Activated CD4-positive, alpha-beta T cell treated with anti-CD3 and anti-CD28 coated beads for 48 hours (primary cell): ENCODE measurements around the gene LRCH1.

Experiments used
- DNase-seq: peaks from one replicate; pipeline ENCODE4 v3.0.0-alpha.2; 2020

LRCH1 gene

DNA sequence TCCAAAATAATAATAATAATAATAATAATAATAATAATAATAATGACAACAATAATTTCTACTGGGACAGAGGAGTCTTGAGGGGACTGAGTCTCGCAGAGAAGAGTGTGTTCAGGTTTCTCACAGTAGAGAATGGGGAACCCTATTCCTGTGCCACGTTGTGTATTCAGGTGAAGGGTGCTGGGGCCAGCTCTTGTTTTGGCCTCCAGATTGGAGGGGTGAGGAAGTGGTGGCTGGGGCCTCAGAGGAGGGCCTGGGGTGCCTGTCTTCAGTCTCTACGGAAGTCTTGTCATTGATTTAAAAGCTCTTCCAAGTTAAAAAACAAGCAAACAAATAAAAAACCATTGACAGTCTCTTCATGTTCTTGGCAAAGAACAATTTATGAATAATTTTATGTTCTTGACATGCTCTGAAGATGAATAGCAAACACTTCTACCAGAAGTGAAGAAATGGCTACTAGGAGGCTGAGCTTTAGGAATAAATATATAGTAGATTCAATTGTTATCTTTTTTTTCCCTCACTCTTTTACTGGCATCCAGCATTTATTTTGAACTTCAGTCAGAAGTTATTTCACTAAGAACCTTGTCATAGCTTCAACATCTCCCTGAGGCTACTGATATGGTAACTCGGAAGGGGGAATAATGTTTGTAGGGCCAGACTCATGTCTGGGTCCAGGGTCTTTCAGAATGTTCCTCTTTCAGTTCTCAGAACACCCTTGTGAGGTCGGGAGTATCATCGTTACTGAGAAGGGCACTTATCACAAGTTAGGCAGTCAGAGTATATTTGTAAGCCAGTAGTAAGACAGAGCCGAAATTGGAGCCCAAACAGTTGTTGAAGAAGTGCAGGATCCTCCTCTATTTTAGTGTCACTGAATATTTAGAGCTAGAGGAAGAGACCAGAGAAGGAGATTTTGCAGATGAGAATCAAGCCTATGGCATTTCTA lies 13.1 kb downstream of the LRCH1 start:
- DNase-seq = no peak

DNA sequence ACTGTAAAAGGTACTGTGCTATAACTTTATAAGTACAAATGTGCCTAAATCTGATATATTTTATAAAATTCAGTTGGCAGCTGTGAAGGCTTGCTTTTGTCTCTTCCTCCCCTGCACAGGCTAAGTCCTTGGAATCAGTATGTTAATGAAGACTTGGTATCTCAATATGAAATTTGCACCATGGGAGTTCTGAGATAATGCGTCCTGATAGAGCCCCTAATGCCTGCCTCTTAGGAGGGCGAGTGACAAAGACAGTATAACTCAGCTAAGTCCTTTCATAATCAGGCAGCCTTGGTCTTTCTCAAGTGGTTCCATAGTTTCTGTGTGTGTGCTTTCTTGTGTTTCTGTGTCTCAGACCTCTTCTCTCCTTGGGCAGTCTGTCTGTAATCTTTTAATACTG lies 14.7 kb downstream of the LRCH1 start:
- no peak for DNase-seq

DNA sequence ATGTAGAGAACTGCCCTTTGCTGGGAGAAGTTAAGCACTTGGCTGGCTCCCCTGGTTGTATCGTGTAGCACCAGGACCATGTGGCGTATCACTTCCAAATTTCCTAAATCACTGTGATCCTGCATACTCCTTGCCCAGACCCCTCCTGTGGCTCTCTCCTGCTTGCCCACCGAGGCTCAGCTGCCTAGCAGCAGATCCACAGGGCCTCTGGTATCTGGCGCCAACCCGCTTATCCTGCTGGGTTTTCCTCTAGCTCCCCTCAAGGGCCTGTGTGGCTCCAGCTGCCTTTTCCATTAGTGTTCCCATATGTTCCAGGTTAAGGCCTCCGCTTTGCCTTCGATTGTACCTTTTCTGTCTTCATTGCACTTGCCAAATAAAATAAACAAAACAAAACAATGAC lies 16.5 kb downstream of the LRCH1 start:
- no peak for DNase-seq

DNA sequence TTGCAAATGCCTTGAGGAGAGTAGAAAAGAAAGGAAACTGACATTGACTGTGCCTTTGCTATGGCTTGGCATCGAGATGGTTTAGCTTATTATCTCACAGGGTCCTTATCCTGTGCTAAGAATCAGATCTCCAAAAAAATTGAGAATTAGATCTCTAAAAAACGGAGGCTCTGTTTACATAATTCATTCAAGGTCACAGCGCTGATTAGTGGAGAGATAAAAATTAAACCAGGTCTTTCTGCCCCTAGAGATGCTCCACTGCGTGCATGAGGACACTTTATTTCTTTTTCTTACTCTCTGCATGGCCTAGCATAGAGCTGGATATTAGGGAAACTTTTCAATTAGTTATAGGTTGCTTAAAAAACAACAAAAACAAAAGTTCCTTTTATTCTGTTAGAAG lies 17.3 kb downstream of the LRCH1 start:
- DNase-seq = no peak

DNA sequence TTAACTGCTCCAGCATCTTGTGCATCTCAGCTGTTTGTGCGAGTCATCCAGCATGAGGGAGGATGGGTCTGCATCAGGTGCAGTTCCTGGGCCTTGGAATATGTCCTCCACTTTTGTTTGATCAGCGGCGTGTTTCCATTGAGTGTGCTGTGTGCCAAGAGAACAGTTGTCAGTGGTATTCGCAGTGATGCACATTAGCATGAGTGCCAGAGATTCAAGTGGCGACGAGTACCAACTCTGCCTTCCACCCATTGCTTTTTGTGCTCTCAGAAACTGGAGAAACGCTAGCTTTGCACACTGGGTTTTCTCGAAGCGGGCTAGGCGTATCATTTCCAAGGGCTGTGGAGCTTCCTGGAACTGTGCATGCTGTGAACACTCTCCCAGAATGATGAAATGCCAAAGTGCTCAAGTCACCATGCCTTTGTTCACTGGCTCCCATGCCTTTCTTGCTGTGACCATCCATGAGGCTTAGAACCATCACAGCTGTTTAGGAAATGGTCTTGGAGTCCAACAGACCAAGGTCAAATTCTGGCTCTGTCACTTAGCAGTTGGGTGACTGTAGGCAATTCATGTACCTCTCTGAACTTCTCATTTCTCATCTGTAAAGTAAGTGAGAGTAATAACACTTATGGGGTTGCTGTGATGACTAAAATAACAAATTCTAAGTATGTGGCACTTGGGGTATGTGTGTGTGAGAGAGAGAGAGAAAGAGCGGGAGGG lies 18.4 kb downstream of the LRCH1 start:
- DNase-seq = no peak

DNA sequence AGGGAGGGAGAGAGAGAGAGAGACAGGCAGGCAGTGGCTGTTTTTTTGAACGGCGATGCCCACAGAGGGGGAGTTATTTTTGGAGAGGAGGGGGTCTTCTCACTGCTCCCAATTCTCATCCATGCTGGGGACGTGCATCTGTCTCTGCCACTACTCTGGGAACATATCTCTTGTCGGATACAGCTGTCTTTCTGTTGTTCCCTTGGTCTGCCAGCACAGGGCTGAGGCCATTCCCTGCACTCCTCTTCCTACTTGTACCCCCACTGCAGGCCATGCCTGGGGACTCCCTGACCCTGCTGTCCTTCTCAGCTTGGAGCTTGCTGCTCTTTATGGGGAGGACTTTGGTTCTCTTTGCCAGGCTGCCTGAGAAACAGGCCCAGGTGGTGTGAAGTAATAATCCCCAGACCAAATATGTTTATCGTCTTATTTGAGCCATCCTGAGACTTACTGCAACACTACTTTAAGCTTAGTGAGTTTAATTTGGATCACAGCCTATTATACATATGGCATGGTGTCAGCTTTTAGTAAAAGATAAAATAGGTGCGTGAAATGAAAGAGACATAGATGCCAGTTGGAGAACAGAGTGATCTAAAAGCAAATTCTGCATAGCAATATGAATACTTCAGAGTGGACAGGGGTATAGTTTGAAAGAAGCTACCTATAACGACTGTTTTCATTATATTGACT lies 19.1 kb downstream of the LRCH1 start:
- no peak for DNase-seq

DNA sequence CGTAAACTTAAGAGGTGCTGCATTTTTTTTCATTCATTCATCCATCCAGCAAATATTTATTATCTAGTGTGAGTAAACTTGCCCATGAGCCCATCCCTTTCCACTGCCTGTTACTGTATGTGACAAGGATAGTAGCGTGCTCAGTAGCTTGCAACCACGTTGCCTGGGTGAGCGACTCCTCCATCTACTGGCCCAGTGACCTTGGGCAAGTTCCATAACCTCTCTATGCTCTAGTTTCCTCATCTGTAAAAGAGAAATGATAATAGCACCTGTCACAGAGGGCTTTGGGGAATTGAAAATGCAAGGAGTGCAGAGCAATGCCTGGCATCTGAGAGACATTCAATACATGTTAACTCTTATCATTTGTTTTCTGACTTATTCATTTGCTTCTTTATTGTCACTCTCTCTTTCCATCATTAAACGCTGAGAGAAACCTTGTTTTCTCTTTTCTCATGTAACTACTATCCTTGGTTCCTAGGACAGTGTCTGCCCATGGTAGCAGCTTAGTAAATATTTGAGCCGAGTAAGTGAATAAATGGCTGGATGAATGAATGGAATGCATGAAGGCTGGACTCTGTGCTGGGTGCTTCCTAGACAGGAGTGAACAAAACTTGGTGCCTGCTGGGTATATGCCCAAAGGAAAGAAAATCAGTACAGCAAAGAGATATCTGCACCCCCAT lies 19.9 kb downstream of the LRCH1 start:
- no peak for DNase-seq

DNA sequence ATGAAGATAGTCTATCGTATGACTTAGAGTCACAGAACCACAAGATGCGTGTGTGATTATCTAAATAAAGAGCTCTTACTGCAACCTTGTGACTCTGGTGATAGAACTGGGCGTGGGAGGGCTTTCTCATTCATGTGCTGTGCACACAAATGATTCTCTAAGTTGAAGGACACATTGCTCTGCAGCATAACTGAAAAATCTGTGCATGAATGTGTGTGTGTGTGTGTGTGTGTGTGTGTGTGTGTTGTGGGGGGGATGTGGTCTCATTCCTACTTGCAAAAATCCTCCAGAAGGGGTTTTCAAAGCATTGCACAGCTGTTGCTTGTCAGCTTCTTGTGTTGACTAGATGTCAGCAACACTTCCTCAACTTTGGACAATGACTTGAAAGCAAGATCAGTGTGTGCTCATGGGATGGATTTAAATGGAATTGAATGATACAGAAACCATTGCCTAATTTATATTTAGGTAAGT lies 22.4 kb downstream of the LRCH1 start:
- DNase-seq = peak; percentile 20

DNA sequence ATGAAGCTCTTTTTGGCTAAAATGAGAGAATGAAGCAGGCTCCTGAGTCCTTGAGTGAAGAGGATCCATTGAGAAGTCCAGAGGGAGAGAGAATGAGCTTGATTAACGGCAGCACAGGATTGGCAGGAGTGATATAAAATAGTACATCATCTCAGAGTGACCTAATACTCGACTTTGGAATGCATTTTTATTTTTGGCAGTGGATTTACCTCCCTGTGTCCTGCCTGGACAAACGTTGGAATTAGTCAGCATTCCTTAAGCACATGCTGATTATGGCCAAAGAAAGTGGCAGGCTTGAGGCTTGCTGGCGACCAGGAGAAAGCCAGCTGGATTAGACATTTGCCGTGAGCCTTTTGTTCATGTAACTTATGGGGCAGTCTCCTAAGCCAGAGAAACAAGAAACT lies 22.9 kb downstream of the LRCH1 start:
- DNase-seq = no peak

DNA sequence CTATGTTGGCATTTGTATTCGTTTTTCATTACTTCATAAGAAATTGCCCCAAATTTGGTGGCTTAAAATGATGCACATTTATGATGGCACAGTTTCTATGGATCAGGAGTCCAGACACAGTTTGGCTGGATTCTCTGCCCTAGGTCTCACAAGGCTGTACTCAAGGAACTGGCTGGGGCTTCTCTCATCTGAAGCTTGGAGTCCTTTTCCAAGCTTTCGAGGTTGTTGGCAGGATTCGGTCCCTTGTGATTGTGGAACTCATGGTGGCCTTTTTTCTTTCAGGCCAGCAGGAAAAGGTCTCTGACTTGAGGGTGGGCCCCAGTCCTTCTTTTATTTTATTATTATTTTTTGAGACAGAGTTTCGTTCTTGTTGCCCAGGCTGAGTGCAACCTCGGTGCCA lies 23.8 kb downstream of the LRCH1 start:
- no peak for DNase-seq

DNA sequence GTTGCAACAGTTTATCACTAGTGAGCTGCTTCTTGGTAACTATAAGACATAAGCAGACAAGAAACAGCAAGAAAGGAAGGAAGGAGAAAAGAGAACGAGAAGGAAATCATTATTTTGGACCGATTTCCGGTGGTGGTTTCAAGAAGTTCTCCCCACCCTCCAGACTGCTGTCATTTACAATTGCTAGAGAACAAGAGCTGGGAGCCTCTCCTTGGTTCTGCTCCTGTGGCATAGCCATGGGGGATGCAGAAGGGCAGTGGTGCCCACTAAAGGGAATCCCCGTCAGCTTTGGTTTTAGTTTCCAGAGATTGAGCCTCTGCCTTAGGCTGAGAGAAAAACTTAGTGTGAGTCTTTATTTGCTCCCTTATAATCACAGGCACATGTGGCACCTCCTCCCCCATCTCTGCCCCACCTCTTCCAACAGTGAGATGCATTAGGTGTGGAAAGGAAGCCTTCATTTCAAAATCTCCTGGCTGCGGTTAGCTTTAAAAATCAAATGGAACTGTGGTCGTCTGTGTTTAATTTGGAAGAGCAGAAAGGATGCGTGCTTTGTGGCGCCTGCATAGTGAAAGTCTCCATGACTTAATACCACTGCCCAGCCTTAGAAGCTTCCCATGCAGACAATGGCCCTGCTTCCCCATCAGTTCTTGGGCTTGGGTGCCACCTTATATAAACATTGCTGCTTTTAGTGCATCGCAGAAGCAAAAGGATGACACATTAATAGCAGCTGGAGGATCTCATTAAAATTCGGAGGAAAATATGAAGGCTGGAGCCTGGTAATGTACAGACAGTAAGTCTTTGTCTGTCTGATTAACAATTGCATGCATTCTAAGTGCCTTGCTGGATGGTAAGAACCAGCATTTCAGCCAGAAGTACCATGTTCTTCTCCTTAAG lies 25.0 kb downstream of the LRCH1 start:
- no peak for DNase-seq

DNA sequence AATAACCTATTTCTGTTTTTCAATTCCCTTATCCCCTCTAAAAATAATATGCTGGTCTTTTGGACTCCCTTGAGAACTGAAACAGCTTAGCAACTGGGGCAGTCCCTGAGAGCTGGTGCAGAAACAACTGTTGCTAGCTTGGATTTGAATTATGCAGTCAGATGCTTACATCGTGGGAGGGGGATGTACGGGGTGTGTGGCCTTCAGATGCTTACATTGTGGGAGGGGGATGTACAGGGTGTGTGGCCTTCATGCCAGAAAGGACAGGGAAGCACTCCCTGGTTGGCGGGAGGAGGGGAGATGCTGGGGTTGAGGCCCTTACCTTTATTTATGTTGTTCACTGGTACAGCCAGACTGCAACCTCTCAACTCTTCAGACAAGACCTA lies 25.6 kb downstream of the LRCH1 start:
- DNase-seq = peak; percentile 13

DNA sequence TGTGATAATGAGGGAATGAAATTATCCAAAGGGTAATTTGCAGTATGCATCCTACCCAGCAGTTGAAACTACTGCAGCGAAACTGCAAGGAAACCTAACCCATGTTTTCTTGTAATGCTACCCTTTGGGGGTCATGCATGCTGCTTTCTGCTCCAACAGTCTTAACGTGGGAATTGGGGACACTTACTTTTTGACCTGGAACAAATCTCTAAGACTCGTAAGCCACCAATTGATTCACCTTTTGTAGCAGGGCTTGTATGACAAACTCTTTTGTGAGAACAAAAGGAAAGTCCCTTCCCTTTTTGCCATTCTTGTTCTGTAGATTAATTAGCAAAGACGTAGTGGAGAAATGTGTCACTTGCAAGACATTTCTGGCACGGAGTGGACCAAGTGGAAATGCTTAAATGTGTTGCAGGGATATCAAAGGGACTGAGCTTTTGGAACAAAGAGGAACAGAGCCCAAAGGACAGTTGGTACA lies 27.4 kb downstream of the LRCH1 start:
- no peak for DNase-seq

DNA sequence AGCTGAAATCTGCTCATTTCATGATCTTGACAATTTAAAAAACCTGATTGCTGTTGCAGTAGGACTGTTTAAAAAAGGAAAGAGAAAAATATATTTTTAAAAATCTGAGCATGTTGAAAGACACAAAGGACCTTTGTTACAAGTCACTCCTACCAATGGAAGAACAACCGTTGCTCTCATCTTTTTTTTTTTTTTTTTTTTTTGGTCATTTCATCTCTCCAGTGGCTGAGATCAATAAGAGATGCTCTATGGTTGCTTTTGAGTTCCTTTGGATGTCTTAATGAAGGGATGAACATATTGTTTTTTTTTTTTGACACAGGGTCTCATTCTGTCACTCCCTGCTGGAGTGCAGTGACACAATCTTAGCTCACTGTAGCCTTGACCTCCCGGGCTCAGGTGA lies 29.2 kb downstream of the LRCH1 start:
- no peak for DNase-seq

DNA sequence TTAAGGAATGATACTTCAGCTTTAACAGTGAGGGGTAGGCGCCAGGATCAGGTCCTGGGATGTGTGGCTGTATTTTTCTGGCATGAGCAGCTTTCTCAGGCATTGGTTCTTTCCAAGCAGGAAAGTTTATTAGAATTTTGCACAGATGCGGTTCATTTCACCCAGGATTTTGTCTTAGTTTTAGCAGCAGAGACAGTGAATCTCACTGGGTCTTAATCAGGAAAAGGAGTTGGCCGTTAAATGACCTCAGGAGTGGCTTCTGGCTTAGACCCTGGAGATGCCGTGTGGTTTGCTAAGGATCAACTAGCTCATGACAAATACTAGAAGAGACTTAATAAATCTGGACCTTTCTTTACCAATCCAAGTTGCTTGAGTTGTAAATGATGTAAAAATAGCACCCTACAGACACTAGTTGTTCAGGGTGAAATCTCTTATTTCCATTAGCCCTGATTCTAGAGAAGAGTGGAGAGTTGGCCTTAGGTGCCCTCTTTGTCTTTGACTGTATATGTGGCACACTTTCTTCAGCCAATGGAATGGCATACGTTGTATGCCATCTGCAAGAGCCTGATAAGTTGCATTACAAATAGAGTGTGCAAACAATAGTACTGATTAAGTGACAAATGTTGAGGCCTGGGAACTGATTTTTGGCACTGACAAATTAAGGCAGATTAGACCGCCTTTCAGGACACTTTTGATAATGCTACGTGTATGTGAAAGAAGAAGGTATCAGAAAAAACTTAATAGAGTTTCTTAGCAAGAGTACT lies 34.0 kb downstream of the LRCH1 start:
- DNase-seq = no peak

DNA sequence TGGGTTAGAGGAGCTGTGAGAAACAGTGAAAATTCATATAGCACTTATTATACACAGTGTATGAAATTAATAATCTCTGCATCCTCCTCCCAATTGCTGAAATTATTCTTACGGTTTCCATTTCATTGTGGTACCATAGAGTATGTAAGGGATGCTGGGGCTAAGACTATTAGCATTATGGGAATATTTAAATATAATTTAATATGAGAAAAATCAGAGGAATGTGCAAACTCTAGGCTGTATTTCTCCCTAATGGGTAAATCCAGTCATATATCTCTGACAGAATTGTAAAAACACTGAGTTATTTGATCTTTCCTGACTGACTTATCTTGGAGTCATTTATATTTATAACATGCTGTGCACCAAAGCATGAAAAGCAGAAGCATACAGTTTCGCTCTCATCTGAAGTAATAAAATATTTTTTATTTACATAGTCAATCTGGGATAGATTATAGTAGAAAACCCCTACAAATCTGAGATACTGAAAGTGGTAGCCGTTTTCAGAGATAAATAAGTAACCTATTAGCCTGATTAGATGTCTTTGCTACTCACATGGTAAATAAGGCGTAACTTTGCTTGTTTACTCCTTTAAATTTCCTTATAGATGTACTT lies 34.9 kb downstream of the LRCH1 start:
- no peak for DNase-seq

DNA sequence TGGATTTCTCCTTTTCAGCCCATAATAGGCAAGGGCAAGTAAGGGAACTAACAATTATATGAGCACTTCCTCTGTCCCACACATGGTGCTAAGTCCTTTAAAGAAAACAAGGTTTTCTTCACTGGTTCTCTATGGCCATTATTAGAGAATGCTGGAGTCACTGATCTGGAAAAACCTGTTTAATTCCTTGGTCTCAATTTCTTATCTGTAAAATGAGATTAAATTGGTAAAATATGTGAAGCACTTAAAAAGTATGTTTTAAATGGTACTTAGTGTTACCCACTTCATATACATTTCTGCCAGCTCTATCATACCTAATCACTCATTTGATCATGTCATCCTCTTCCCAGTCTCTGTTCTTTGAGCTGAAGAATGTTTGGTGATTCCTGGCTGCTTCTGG lies 39.4 kb downstream of the LRCH1 start:
- DNase-seq = no peak

DNA sequence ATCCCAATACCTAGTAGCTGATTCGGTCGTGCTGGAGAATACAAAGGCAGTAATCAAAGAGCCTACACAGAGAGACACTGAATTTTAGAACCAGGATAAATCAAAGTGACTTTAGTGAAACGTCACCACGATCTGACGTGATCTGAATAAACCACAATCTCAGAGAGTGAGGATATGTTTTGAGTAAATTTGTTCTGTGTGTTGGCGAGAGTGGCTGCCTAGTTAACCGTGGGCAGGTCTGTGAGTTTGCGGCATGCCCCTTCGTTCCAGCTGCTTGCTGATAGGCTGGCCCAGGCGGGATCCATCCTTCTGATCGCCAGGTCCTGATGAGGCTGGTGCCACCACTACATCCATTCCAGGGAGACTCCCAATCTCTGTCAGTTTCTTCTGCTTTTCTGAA lies 40.4 kb downstream of the LRCH1 start:
- DNase-seq = peak; percentile 69

DNA sequence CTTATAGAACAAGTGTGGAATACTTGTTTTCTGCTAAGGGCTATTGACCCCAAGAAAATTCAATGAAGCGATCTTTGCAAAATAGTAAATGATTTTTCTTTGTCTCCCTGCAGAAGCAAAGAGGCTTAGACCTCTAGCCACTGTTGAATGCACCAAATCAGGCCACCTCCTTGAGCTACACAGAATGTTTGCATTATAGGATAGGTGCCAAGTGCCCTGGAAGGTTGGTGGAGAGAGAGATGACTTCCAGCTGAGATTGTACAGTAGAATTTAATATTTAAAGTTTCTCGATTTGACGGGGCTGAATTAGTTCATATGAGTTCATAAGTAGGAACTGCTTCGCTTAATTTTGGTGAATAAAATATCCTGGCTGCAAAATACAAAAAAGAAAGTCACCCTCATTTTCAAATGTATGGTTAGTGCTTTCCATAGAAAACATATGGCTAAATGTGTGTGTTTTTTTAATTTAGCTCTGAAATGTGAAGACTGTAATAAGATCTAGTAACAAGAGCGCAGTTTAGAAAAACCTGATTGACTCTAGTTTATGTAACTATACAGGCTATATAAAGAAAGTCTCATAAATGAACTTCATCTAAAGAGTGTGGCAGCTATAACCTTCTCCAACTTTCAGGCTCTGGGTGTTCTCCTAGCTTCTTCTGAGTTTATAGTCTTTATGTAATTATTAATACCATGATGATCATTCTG lies 41.6 kb downstream of the LRCH1 start:
- DNase-seq = no peak
